Measurements from ENCODE around the gene PIP5K1C. TPM values are rescaled to one million over a fixed set of nuclear protein-coding genes. Genes with fewer than 3 reads are reported as not detected.

Gene PIP5K1C
- total and polyA plus RNA-seq, 10 of the 15 experiments (the other 5 are each of a cell fraction or from before 2014, with no cell fraction given) = 0.39 to 19.6 (median 5.3) TPM

- TF ChIP-seq, protein P1, sequence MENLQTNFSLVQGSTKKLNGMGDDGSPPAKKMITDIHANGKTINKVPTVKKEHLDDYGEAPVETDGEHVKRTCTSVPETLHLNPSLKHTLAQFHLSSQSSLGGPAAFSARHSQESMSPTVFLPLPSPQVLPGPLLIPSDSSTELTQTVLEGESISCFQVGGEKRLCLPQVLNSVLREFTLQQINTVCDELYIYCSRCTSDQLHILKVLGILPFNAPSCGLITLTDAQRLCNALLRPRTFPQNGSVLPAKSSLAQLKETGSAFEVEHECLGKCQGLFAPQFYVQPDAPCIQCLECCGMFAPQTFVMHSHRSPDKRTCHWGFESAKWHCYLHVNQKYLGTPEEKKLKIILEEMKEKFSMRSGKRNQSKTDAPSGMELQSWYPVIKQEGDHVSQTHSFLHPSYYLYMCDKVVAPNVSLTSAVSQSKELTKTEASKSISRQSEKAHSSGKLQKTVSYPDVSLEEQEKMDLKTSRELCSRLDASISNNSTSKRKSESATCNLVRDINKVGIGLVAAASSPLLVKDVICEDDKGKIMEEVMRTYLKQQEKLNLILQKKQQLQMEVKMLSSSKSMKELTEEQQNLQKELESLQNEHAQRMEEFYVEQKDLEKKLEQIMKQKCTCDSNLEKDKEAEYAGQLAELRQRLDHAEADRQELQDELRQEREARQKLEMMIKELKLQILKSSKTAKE (IDR thresholded peaks at IDR 0.05; ENCODE audit: low read depth, poor library complexity, severe bottlenecking) = no peak
Observed at GRCh38 chr19:3696660-3696995, 3.6 kb downstream of the PIP5K1C start (continued).

- H3K4me1 ChIP-seq (ENCODE audit: control insufficient read depth, insufficient read depth, low read length) = no peaks in the 10 kb centered on the region; the same call in 1 of the 2 replicates
- intact Hi-C loops (cut with micrococcal nuclease; ENCODE audit: unreplicated experiment) = no loop called here
- FAIRE-seq (no peak), DNase-seq (ENCODE audit: low read depth, low spot score) (no peak), ATAC-seq (no peak)
- WGBS (ENCODE audit: insufficient coverage, insufficient replicate concordance, low lambda C conversion rate, missing lambda C conversion rate) = 95% methylated on average over 17 of the region's 23 CpGs
- H3K4me2 ChIP-seq (ENCODE audit: control insufficient read depth, insufficient read depth) = no peak overlapping the region
- ChIA-PET POLR2A (interaction anchor here (0.6 kb wide), 1 partner anchor 317 kb away, joined by 3 read pairs; no protein-coding TSS in a partner anchor), SMC1A (ENCODE audit: uncharacterized antibody, unreplicated experiment) (no interaction called here), CTCF (no interaction called here), RAD21 (ENCODE audit: unreplicated experiment) (no interaction called here)
- H3K27ac ChIP-seq (ENCODE audit: control insufficient read depth, insufficient read depth) = no peak overlapping the region
- in situ Hi-C loops (cut with MboI) = no loop called here
- no peaks in the 10 kb centered on the region for H3K27me3 ChIP-seq (replicated peaks in 1 of 2; ENCODE audit: control insufficient read depth in 2 of 2, insufficient read depth in 2 of 2, low read length in 1 of 2)
- peaks cover 35% of the 10 kb centered on the region for H3K79me2 ChIP-seq (ENCODE audit: control insufficient read depth, insufficient read depth, low read length)
- H2AFZ ChIP-seq (ENCODE audit: control insufficient read depth, low read depth, low read length) = no peak overlapping the region
- no peaks in the 10 kb centered on the region; the same call in 2 of the 3 replicates for H3K9me3 ChIP-seq (replicated peaks; ENCODE audit: control insufficient read depth, insufficient read depth, low read length)
- H3K9ac ChIP-seq (ENCODE audit: control insufficient read depth, insufficient read depth, low read length) = no peak overlapping the region
- H4K20me1 ChIP-seq (ENCODE audit: control insufficient read depth, insufficient read depth) = no peaks in the 10 kb centered on the region
- H3K4me3 ChIP-seq = no peak overlapping the region
- no peaks in the 10 kb centered on the region; a peak in 1 of 4 replicates for H3K36me3 ChIP-seq (ENCODE audit: control insufficient read depth in 2 of 2, insufficient read depth in 2 of 2, low read length in 1 of 2)
- no TSS peak for BruUV-seq (replicated peaks)
- TF ChIP-seq BMI1 (IDR thresholded peaks at IDR 0.05; ENCODE audit: borderline replicate concordance) (no peak), TCF7 (IDR thresholded peaks at IDR 0.05; ENCODE audit: borderline replicate concordance) (no peak), NKRF (conservative IDR thresholded peaks at IDR 0.05) (no peak), ZBTB40 (IDR thresholded peaks at IDR 0.05; ENCODE audit: borderline replicate concordance) (no peak), ZNF24 (IDR thresholded peaks at IDR 0.05) (no peak), EGR1 (IDR thresholded peaks at IDR 0.05; ENCODE audit: borderline replicate concordance in 1 of 2, low read depth in 2 of 2, low read length in 2 of 2) (no peak), MYC (IDR thresholded peaks at IDR 0.05; ENCODE audit: insufficient read depth, insufficient read length, insufficient replicate concordance, low read length, severe bottlenecking) (no peak)
- TF ChIP-seq, protein P2, sequence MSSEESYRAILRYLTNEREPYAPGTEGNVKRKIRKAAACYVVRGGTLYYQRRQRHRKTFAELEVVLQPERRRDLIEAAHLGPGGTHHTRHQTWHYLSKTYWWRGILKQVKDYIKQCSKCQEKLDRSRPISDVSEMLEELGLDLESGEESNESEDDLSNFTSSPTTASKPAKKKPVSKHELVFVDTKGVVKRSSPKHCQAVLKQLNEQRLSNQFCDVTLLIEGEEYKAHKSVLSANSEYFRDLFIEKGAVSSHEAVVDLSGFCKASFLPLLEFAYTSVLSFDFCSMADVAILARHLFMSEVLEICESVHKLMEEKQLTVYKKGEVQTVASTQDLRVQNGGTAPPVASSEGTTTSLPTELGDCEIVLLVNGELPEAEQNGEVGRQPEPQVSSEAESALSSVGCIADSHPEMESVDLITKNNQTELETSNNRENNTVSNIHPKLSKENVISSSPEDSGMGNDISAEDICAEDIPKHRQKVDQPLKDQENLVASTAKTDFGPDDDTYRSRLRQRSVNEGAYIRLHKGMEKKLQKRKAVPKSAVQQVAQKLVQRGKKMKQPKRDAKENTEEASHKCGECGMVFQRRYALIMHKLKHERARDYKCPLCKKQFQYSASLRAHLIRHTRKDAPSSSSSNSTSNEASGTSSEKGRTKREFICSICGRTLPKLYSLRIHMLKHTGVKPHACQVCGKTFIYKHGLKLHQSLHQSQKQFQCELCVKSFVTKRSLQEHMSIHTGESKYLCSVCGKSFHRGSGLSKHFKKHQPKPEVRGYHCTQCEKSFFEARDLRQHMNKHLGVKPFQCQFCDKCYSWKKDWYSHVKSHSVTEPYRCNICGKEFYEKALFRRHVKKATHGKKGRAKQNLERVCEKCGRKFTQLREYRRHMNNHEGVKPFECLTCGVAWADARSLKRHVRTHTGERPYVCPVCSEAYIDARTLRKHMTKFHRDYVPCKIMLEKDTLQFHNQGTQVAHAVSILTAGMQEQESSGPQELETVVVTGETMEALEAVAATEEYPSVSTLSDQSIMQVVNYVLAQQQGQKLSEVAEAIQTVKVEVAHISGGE (CRISPR knock-in tag; IDR thresholded peaks at IDR 0.05) = no peak
Observed at GRCh38 chr19:3695986-3696659, 4.1 kb downstream of the PIP5K1C start.
